HG02642 (cell line): ENCODE results near the gene KCTD10.
"Not testable (repeated sequence)": the region's sequence is repeated elsewhere in the genome, so short reads cannot be mapped to it uniquely, and the experiment has no call there.

Experiments used
- ATAC-seq: cut with Tn5 transposase; IDR thresholded peaks from one replicate; pipeline ENCODE4 v1.9.1; 2021; ENCODE audit warnings: mild to moderate bottlenecking; ENCODE audit not compliant: unreplicated experiment, poor library complexity

KCTD10 gene

GRCh38 chr12:109428804-109429203 is 48.3 kb downstream of the KCTD10 start:
- not testable (repeated sequence) for ATAC-seq

DNA sequence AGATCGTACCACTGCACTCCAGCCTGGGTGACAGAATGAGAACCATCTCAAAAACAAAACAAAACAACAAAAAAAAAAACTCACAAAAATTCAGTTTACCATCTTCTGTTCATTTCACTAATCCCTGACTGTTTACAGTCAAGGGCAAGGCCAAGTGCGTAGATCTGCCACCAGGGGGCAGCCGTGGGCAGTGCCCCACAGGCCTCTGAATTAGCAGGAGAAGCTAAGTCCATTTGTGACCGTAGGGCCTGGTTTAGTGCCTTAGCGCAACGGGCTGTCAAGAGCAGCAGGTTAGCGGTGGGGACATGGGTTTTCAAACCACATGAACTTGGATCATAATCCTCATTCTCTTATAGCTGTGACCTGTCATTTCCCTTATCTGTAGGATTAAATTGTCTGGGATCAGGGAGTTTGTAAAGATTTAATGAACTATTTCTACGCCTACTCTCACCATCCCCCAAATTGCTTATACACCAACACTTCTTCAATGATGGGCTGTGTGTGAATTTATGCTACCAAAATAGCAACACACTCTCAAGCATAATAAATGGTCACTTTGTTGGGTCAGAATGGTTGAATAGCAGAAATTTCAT is 49.0 kb downstream of the KCTD10 start:
- ATAC-seq: no peak

DNA sequence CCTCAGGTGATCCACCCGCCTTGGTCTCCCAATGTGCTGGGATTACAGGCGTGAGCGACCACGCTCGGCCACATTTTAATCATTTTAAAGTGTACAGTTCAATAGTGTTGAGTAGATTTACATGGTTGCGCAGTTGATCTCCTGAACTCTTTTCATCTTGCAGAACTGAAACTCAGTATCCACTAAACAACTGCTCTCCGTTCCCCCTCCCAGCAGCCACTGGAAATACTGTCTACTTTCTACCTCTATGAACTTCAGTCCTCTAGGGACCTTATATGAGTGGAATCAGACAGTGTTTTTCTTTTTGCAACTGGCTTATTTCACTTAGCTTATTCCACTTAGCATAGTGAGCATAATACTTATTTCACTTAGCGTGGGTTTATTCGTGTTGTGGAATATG is 53.7 kb downstream of the KCTD10 start:
- ATAC-seq: no peak

DNA sequence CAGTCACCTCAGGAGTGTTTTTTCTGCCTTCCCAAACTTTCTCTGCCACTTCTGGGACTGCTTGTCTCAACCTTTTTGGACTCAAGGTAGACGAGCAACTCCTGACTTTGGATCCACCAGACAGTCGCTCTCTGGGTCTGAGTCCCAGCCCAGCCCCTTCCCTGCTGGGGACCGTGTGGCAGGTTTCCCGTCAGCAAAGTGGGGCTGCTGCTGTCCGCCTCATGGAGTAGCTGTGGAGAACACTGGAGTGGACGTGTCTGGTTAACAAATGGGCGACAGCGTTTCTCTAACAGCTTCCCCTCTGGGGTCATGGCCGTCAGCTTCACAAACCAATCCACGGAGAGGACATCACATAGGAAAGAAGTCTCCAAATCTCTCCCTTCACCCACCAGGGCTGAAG is 54.8 kb downstream of the KCTD10 start:
- ATAC-seq: no peak

- no peak for ATAC-seq
These were observed 55.6 kb downstream of the KCTD10 start for GRCh38 chr12:109421355-109422087.

GRCh38 chr12:109418848-109419480 is 58.1 kb downstream of the KCTD10 start:
- no peak for ATAC-seq

GRCh38 chr12:109406147-109406546 is 71.0 kb downstream of the KCTD10 start:
- not testable (repeated sequence) for ATAC-seq

- not testable (repeated sequence) for ATAC-seq
These were observed 72.3 kb downstream of the KCTD10 start for GRCh38 chr12:109404841-109405240.
